ENCODE measurements around the gene CNN2. TPM values are rescaled to one million over a fixed set of nuclear protein-coding genes. Genes with fewer than 3 reads are reported as not detected.

Gene CNN2
- total RNA-seq, 1 experiment from 2014 or later = 524 TPM

DNA sequence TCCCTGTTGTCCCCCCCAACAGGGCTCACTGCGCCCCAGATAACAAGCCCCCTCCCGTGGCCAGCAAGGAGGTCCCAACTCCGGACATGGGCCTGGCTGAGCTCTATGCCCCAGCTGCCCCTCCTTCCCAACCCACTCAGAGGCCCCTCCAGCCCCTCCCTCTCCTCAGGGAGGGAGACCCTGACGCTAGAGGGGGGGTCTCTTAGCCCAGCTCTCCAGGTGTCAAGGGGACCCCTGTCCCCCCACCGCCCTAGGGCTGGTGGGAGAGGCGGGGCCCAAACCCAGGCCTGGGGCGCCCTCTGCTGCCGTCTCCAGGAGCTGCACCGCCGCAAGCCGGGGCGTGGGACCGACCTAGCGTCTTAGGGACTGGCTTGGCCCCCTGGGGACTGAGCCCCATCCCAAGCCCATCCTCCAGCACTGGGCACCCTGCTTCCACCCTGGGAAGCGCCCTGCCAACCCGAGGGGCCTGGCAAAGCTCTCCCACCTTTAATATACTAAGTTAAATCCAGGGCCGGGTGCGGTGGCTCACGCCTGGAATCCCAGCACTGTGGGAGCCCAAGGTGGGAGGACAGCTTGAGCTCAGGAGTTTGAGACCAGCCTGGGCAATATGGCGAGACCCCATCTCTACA, 24.8 kb upstream of the CNN2 start:
- Histone ChIP-seq H3K9me3 (ENCODE audit: control insufficient read depth, low read depth, low read length) (no peaks in the 10 kb centered on the region), H4K20me1 (ENCODE audit: control insufficient read depth, insufficient read depth, insufficient read length) (no peaks in the 10 kb centered on the region), H4K91ac (ENCODE audit: insufficient read length, low read depth, low read length) (no peak overlapping the region), H3K27ac (ENCODE audit: insufficient read length, low read depth, low read length) (no peak overlapping the region), H3K56ac (ENCODE audit: insufficient read length, low read depth, low read length) (no peak overlapping the region), H3K4ac (ENCODE audit: low read depth, low read length) (no peak overlapping the region), H2BK120ac (ENCODE audit: low read depth, low read length, poor library complexity, severe bottlenecking) (no peak overlapping the region), H3K23me2 (ENCODE audit: insufficient read length, low read depth, low read length, poor library complexity, severe bottlenecking) (peaks cover 10% of the 10 kb centered on the region), H3K79me2 (ENCODE audit: insufficient read depth, low read length) (0 out of 2 replicates have a peak, but pooled peaks cover 2% of the 10 kb centered on the region), H3K4me2 (ENCODE audit: insufficient read depth, insufficient read length, low read length) (peak overlapping the region; percentile 42), H3T11ph (ENCODE audit: low read length) (no peak overlapping the region), H2AFZ (ENCODE audit: low read length) (no peak overlapping the region), H2BK5ac (ENCODE audit: insufficient read length, low read length) (no peak overlapping the region), H2BK12ac (ENCODE audit: insufficient read length, low read depth, low read length) (no peak overlapping the region), H4K5ac (ENCODE audit: insufficient read length, low read depth, low read length) (no peak overlapping the region), H3K18ac (ENCODE audit: insufficient read length, low read depth, low read length) (no peak overlapping the region), H3K14ac (ENCODE audit: insufficient read depth, low read length) (no peak overlapping the region), H3K23ac (ENCODE audit: insufficient read length, low read depth, low read length) (no peak overlapping the region), H3K27me3 (ENCODE audit: insufficient read depth, low read length) (peaks cover 10% of the 10 kb centered on the region), H2AK5ac (ENCODE audit: insufficient read length, low read length) (no peak overlapping the region), H3K79me1 (ENCODE audit: insufficient read depth, low read depth, low read length, poor library complexity, severe bottlenecking) (no peaks in the 10 kb centered on the region), H3K9ac (ENCODE audit: extremely low read depth, insufficient read length, low read length) (no peak overlapping the region), H2BK15ac (ENCODE audit: low read depth, low read length) (no peak overlapping the region), H3K4me1 (ENCODE audit: insufficient read depth, low read length) (no peaks in the 10 kb centered on the region), H2BK20ac (ENCODE audit: low read depth, low read length, poor library complexity, severe bottlenecking) (no peak overlapping the region), H4K8ac (replicated peaks; ENCODE audit: insufficient read length, low read depth, low read length) (no peak overlapping the region)
- TF ChIP-seq CTCF (conservative IDR thresholded peaks at IDR 0.05) = peak; percentile 93
- peak overlapping the region in 1 of 2 experiments; percentile 78; a peak in 2 of 5 replicates for H3K4me3 Mint-ChIP-seq
- peaks cover 0 to 7% (median 3%) of the 10 kb centered on the region in 3 experiments; a peak in 4 of 7 replicates for H3K36me3 Mint-ChIP-seq (ENCODE audit: insufficient read depth in 1 of 3, low read depth in 3 of 3)
- WGBS (ENCODE audit: extremely low coverage, insufficient read length, low lambda C conversion rate) = no CpG with 5 or more reads among the region's 20 CpGs
- H3K27me3 Mint-ChIP-seq (ENCODE audit: low read depth) = peaks cover 45% of the 10 kb centered on the region
- peaks cover under 1 to 6% of the 10 kb centered on the region in 2 experiments for H3K4me1 Mint-ChIP-seq
- peak; percentile 74 for DNase-seq
- H3K27ac Mint-ChIP-seq = no peak overlapping the region
- no peaks in the 10 kb centered on the region; a peak in 1 of 5 replicates for H3K9me3 Mint-ChIP-seq

Data from H9 (cell line).